Measurements from ENCODE around the gene PEF1. TPM values are rescaled to one million over a fixed set of nuclear protein-coding genes. Genes with fewer than 3 reads are reported as not detected.

PEF1 gene
- 10 to 100 TPM; 38.6 to 62.0 TPM for polyA plus RNA-seq

GRCh38 chr1:31644560-31645273, at the start of gene PEF1:
PEF1 (minus strand) TSS chr1:31644876; CDS start chr1:31644864, 12 bp downstream.
- peak within 1 kb of the TSS; percentile 85 to 90 for H3K4me3 ChIP-seq (ENCODE audit: low read depth in 1 of 2, low read length in 2 of 2)
- H3K27me3 ChIP-seq (ENCODE audit: control insufficient read depth in 1 of 2, insufficient read depth in 2 of 2, low read length in 2 of 2), result no peaks in the 10 kb centered on the region
- no peaks in the 10 kb centered on the region for H3K9me3 ChIP-seq (ENCODE audit: control insufficient read depth in 2 of 2, insufficient read depth in 1 of 2, low read depth in 1 of 2, low read length in 1 of 2)
- H3K36me3 ChIP-seq (ENCODE audit: control insufficient read depth in 2 of 2, insufficient read depth in 2 of 2, low read length in 1 of 2), result no peaks in the 10 kb centered on the region
- H3K27ac ChIP-seq (ENCODE audit: low read depth in 2 of 2, low read length in 1 of 2), result peak within 1 kb of the TSS; percentile 88 to 99
- WGBS, 2 donors, result 0% methylated on average over 56 of the region's 56 CpGs
- H3K4me1 ChIP-seq (ENCODE audit: control insufficient read depth in 2 of 2, insufficient read depth in 2 of 2, low read length in 1 of 2), result no peaks in the 10 kb centered on the region

- peaks cover 0 to 3% of the 10 kb centered on the region in 2 donors for H3K36me3 ChIP-seq (ENCODE audit: control insufficient read depth in 2 of 2, insufficient read depth in 2 of 2, low read length in 1 of 2)
- no peaks in the 10 kb centered on the region for H3K9me3 ChIP-seq (ENCODE audit: control insufficient read depth in 2 of 2, insufficient read depth in 1 of 2, low read depth in 1 of 2, low read length in 1 of 2)
- H3K27me3 ChIP-seq (ENCODE audit: control insufficient read depth in 1 of 2, insufficient read depth in 2 of 2, low read length in 2 of 2), result no peaks in the 10 kb centered on the region
- WGBS, 2 donors, result 81 to 83% methylated on average over 10 of the region's 10 CpGs
- H3K4me3 ChIP-seq (ENCODE audit: low read depth in 1 of 2, low read length in 2 of 2), result no peak overlapping the region
- H3K27ac ChIP-seq (ENCODE audit: low read depth in 2 of 2, low read length in 1 of 2), result no peak overlapping the region
- H3K4me1 ChIP-seq (ENCODE audit: control insufficient read depth in 2 of 2, insufficient read depth in 2 of 2, low read length in 1 of 2), result peaks cover 2 to 5% of the 10 kb centered on the region in 2 donors
These were observed 48.6 kb upstream of the PEF1 start for GRCh38 chr1:31693231-31693630.

GRCh38 chr1:31691951-31692350, 47.3 kb upstream of the PEF1 start:
- 87 to 90% methylated on average over 11 of the region's 11 CpGs for WGBS, 2 donors
- no peaks in the 10 kb centered on the region for H3K9me3 ChIP-seq (ENCODE audit: control insufficient read depth in 2 of 2, insufficient read depth in 1 of 2, low read depth in 1 of 2, low read length in 1 of 2)
- no peaks in the 10 kb centered on the region for H3K36me3 ChIP-seq (ENCODE audit: control insufficient read depth in 2 of 2, insufficient read depth in 2 of 2, low read length in 1 of 2)
- H3K27me3 ChIP-seq (ENCODE audit: control insufficient read depth in 1 of 2, insufficient read depth in 2 of 2, low read length in 2 of 2), result no peaks in the 10 kb centered on the region
- H3K4me1 ChIP-seq (ENCODE audit: control insufficient read depth in 2 of 2, insufficient read depth in 2 of 2, low read length in 1 of 2), result peaks cover 2 to 5% of the 10 kb centered on the region in 2 donors
- H3K4me3 ChIP-seq (ENCODE audit: low read depth in 1 of 2, low read length in 2 of 2), result no peak overlapping the region
- no peak overlapping the region for H3K27ac ChIP-seq (ENCODE audit: low read depth in 2 of 2, low read length in 1 of 2)

GRCh38 chr1:31691446-31691845, 46.8 kb upstream of the PEF1 start:
- WGBS, 2 donors, result 82 to 89% methylated on average over 4 of the region's 4 CpGs
- H3K4me1 ChIP-seq (ENCODE audit: control insufficient read depth in 2 of 2, insufficient read depth in 2 of 2, low read length in 1 of 2), result peaks cover under 1 to 2% of the 10 kb centered on the region in 2 donors
- no peaks in the 10 kb centered on the region for H3K27me3 ChIP-seq (ENCODE audit: control insufficient read depth in 1 of 2, insufficient read depth in 2 of 2, low read length in 2 of 2)
- H3K27ac ChIP-seq (ENCODE audit: low read depth in 2 of 2, low read length in 1 of 2), result no peak overlapping the region
- no peaks in the 10 kb centered on the region for H3K9me3 ChIP-seq (ENCODE audit: control insufficient read depth in 2 of 2, insufficient read depth in 1 of 2, low read depth in 1 of 2, low read length in 1 of 2)
- no peaks in the 10 kb centered on the region for H3K36me3 ChIP-seq (ENCODE audit: control insufficient read depth in 2 of 2, insufficient read depth in 2 of 2, low read length in 1 of 2)
- H3K4me3 ChIP-seq (ENCODE audit: low read depth in 1 of 2, low read length in 2 of 2), result no peak overlapping the region

- Histone ChIP-seq H3K36me3 (ENCODE audit: control insufficient read depth in 2 of 2, insufficient read depth in 2 of 2, low read length in 1 of 2) (no peaks in the 10 kb centered on the region), H3K4me1 (ENCODE audit: control insufficient read depth in 2 of 2, insufficient read depth in 2 of 2, low read length in 1 of 2) (no peaks in the 10 kb centered on the region), H3K4me3 (ENCODE audit: low read depth in 1 of 2, low read length in 2 of 2) (no peak overlapping the region), H3K27me3 (ENCODE audit: control insufficient read depth in 1 of 2, insufficient read depth in 2 of 2, low read length in 2 of 2) (no peaks in the 10 kb centered on the region), H3K9me3 (ENCODE audit: control insufficient read depth in 2 of 2, insufficient read depth in 1 of 2, low read depth in 1 of 2, low read length in 1 of 2) (no peaks in the 10 kb centered on the region), H3K27ac (ENCODE audit: low read depth in 2 of 2, low read length in 1 of 2) (no peak overlapping the region)
- WGBS, 2 donors, result 89 to 91% methylated on average over 10 of the region's 10 CpGs
These were observed 46.2 kb upstream of the PEF1 start for GRCh38 chr1:31690921-31691320.

- no peaks in the 10 kb centered on the region for H3K9me3 ChIP-seq (ENCODE audit: control insufficient read depth in 2 of 2, insufficient read depth in 1 of 2, low read depth in 1 of 2, low read length in 1 of 2)
- H3K36me3 ChIP-seq (ENCODE audit: control insufficient read depth in 2 of 2, insufficient read depth in 2 of 2, low read length in 1 of 2), result no peaks in the 10 kb centered on the region
- no peaks in the 10 kb centered on the region for H3K27me3 ChIP-seq (ENCODE audit: control insufficient read depth in 1 of 2, insufficient read depth in 2 of 2, low read length in 2 of 2)
- no peak overlapping the region for H3K27ac ChIP-seq (ENCODE audit: low read depth in 2 of 2, low read length in 1 of 2)
- no peaks in the 10 kb centered on the region for H3K4me1 ChIP-seq (ENCODE audit: control insufficient read depth in 2 of 2, insufficient read depth in 2 of 2, low read length in 1 of 2)
- H3K4me3 ChIP-seq (ENCODE audit: low read depth in 1 of 2, low read length in 2 of 2), result no peak overlapping the region
- 83 to 90% methylated on average over 6 of the region's 6 CpGs for WGBS, 2 donors
These were observed 45.2 kb upstream of the PEF1 start for GRCh38 chr1:31689854-31690253.

- 69 to 74% methylated on average over 2 of the region's 2 CpGs for WGBS, 2 donors
- Histone ChIP-seq H3K36me3 (ENCODE audit: control insufficient read depth in 2 of 2, insufficient read depth in 2 of 2, low read length in 1 of 2) (no peaks in the 10 kb centered on the region), H3K27ac (ENCODE audit: low read depth in 2 of 2, low read length in 1 of 2) (no peak overlapping the region), H3K9me3 (ENCODE audit: control insufficient read depth in 2 of 2, insufficient read depth in 1 of 2, low read depth in 1 of 2, low read length in 1 of 2) (no peaks in the 10 kb centered on the region), H3K27me3 (ENCODE audit: control insufficient read depth in 1 of 2, insufficient read depth in 2 of 2, low read length in 2 of 2) (no peaks in the 10 kb centered on the region), H3K4me1 (ENCODE audit: control insufficient read depth in 2 of 2, insufficient read depth in 2 of 2, low read length in 1 of 2) (no peaks in the 10 kb centered on the region), H3K4me3 (ENCODE audit: low read depth in 1 of 2, low read length in 2 of 2) (no peak overlapping the region)
These were observed 44.7 kb upstream of the PEF1 start for GRCh38 chr1:31689379-31689778.

GRCh38 chr1:31688233-31688918, 43.7 kb upstream of the PEF1 start:
- WGBS, 2 donors, result 51 to 68% methylated on average over 8 of the region's 8 CpGs
- no peaks in the 10 kb centered on the region for H3K36me3 ChIP-seq (ENCODE audit: control insufficient read depth in 2 of 2, insufficient read depth in 2 of 2, low read length in 1 of 2)
- H3K9me3 ChIP-seq (ENCODE audit: control insufficient read depth in 2 of 2, insufficient read depth in 1 of 2, low read depth in 1 of 2, low read length in 1 of 2), result no peaks in the 10 kb centered on the region
- no peaks in the 10 kb centered on the region for H3K4me1 ChIP-seq (ENCODE audit: control insufficient read depth in 2 of 2, insufficient read depth in 2 of 2, low read length in 1 of 2)
- no peak overlapping the region for H3K27ac ChIP-seq (ENCODE audit: low read depth in 2 of 2, low read length in 1 of 2)
- no peaks in the 10 kb centered on the region for H3K27me3 ChIP-seq (ENCODE audit: control insufficient read depth in 1 of 2, insufficient read depth in 2 of 2, low read length in 2 of 2)
- no peak overlapping the region for H3K4me3 ChIP-seq (ENCODE audit: low read depth in 1 of 2, low read length in 2 of 2)

GRCh38 chr1:31687601-31688000, 42.9 kb upstream of the PEF1 start:
- H3K4me1 ChIP-seq (ENCODE audit: control insufficient read depth in 2 of 2, insufficient read depth in 2 of 2, low read length in 1 of 2), result no peaks in the 10 kb centered on the region
- WGBS, 2 donors, result 77 to 84% methylated on average over 8 of the region's 8 CpGs
- no peak overlapping the region for H3K27ac ChIP-seq (ENCODE audit: low read depth in 2 of 2, low read length in 1 of 2)
- H3K27me3 ChIP-seq (ENCODE audit: control insufficient read depth in 1 of 2, insufficient read depth in 2 of 2, low read length in 2 of 2), result no peaks in the 10 kb centered on the region
- H3K4me3 ChIP-seq (ENCODE audit: low read depth in 1 of 2, low read length in 2 of 2), result no peak overlapping the region
- no peaks in the 10 kb centered on the region for H3K36me3 ChIP-seq (ENCODE audit: control insufficient read depth in 2 of 2, insufficient read depth in 2 of 2, low read length in 1 of 2)
- no peaks in the 10 kb centered on the region for H3K9me3 ChIP-seq (ENCODE audit: control insufficient read depth in 2 of 2, insufficient read depth in 1 of 2, low read depth in 1 of 2, low read length in 1 of 2)

- Histone ChIP-seq H3K4me1 (ENCODE audit: control insufficient read depth in 2 of 2, insufficient read depth in 2 of 2, low read length in 1 of 2) (peaks cover 0 to 2% of the 10 kb centered on the region in 2 donors), H3K27me3 (ENCODE audit: control insufficient read depth in 1 of 2, insufficient read depth in 2 of 2, low read length in 2 of 2) (no peaks in the 10 kb centered on the region), H3K36me3 (ENCODE audit: control insufficient read depth in 2 of 2, insufficient read depth in 2 of 2, low read length in 1 of 2) (no peaks in the 10 kb centered on the region), H3K4me3 (ENCODE audit: low read depth in 1 of 2, low read length in 2 of 2) (no peak overlapping the region), H3K9me3 (ENCODE audit: control insufficient read depth in 2 of 2, insufficient read depth in 1 of 2, low read depth in 1 of 2, low read length in 1 of 2) (no peaks in the 10 kb centered on the region), H3K27ac (ENCODE audit: low read depth in 2 of 2, low read length in 1 of 2) (no peak overlapping the region)
- 84 to 88% methylated on average over 8 of the region's 8 CpGs for WGBS, 2 donors
These were observed 41.1 kb upstream of the PEF1 start for GRCh38 chr1:31685795-31686194.

All from esophagus (tissue), 2 donors.